Activated CD8-positive, alpha-beta memory T cell treated with anti-CD3 and anti-CD28 coated beads, Interleukin-2, amount 50 U/mL, for 48 hours (primary cell): Measurements from ENCODE around the gene EVI5L.
"Not testable (repeated sequence)": the region's sequence is repeated elsewhere in the genome, so short reads cannot be mapped to it uniquely, and the experiment has no call there.

Experiments
- DNase-seq: peaks from one replicate; pipeline ENCODE4 v3.0.0-alpha.2; 2020

EVI5L gene

DNA sequence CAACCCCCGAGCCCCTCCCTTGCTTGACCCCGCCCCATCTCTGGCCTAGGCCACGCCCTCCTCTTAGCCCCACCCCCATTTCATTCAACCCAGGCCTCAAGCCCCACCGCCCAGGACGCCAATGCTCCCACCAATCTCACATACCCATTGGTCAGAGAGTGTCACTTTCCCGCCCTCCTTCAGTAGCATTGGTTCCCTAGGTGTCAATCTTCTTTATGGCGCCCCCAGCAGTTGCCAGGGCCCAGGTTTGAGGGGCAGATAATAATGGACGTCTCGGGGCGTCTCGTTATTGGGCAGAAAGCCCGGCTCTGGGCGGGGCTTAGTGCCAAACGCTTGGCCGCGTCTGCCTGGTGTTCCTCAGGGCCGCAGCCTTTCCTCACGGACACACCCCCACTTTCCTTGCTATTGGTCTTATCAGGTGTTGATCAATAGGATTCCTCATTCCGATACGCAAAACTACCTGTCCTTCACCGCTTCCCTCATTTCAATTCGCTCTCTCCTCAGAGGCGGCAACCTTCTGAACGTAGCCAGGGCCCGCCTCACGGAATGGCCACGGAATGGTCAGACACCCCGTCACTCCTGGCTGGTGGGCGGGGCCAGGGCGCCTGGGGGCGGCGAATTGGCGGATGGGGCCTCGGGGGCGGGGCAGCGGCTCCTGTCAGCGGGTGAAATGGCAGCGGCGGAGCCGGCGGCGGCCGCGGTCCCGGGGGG is at the start of gene EVI5L:
TSS of gene EVI5L (plus strand) at position 658 of the 711 bp plus-strand sequence. CDS start 16,325 bp downstream, outside the sequence.
- peak; percentile 100 for DNase-seq

DNA sequence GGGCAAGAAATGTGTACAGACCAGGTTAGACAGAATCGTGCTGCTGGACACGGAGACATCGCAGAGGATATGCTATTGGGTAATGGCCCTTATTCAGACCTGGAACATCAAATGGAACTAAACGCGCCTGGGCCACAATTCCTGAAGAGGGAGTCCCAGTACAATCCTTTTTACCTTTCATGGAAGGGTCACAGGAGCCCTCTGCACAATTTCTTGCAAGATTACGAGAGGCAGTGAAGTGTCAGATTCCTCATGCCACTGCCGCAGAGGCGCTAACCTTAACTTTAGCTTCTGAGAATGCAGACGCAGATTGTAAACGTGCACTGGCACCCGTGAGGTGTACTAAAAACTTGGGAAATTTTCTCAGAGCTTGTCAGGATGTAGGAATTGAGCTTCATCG is 48.9 kb upstream of the EVI5L start:
- no peak for DNase-seq

DNA sequence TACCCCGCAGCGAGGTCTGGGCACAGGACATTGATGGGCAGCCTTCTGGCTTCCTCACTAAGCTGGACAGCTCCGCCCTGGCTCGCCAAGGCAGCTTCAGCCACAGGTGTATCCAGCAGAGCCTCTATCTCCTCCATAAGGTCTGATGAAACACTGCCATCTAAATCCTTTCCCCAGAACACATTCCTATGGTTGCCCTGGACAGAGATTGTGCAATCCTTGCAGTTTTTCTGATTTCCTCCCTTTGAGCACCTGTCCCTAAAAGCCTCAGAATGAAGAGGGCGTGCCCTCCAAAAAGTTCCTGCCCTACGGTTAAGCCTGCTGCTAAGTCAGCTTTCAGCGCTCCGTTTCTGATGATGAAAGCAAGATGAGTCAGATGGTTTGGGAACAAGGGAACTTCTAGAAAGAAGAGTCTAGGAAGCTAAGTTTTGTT is 46.0 kb upstream of the EVI5L start:
- no peak for DNase-seq

DNA sequence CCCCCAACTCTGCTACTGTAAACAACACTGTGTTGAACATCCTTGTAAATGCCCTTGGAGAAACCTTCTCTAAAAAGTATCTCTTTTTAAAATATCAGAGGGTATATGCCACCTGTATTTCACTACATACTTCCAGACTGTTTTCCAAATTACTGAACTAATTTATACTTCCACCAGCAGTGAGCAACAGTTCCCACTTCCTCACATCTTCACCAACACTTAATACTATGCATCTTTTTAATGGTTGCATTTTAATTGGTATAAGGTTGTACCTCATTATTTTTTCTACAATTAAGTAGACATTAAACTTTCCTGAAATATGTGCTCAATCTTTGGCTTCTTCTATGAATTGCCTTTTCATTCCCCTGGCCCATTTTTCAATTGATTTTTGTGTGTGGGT is 45.2 kb upstream of the EVI5L start:
- DNase-seq = no peak

DNA sequence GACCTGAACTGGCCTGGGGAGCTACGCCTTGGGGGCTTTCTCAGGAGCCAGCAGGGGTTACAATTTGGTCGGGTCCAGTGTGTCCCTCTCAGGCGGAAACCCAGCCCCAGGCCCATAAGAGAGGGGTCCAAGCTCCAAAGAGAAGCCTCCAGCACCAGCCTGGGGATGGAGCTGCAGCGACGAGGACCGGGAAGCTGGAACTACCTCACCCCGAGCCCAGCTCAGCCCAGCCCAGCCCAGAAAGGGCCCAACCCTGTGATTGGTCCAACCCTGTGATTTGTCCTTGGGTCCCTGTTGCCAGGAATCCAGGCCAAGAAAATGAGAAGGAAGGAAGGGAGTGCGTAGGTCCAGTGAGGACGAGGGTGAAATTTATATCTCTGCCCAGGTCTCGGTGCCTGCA is 42.9 kb upstream of the EVI5L start:
- no peak for DNase-seq

DNA sequence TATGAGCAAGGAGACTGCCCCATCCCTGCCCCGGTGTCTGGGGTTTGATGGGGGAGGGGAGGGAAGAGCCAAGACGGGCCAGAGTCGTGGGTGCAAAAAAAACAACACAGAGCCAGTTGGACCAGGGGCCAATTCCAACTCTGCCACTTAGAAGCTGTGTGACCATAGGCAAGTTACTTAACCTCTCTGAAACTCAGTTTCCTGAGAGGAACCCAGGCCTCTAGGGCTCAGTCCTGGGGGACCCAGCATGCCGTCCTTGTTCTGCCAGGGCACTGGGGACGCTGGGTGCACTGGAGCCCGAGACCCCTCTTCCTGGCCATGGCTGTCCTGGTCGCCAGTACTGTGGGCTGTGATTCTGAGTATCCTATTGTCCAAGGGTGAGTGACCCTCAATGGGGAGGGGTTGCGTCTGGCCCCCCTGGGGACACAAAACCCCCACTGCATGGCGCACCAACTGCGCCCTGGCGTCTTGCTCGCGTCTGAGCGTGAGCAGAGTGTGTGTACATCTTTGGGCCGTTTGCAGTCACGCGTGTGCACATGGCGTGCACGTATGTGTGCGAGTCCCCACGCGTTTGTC is 42.3 kb upstream of the EVI5L start:
- DNase-seq = no peak

DNA sequence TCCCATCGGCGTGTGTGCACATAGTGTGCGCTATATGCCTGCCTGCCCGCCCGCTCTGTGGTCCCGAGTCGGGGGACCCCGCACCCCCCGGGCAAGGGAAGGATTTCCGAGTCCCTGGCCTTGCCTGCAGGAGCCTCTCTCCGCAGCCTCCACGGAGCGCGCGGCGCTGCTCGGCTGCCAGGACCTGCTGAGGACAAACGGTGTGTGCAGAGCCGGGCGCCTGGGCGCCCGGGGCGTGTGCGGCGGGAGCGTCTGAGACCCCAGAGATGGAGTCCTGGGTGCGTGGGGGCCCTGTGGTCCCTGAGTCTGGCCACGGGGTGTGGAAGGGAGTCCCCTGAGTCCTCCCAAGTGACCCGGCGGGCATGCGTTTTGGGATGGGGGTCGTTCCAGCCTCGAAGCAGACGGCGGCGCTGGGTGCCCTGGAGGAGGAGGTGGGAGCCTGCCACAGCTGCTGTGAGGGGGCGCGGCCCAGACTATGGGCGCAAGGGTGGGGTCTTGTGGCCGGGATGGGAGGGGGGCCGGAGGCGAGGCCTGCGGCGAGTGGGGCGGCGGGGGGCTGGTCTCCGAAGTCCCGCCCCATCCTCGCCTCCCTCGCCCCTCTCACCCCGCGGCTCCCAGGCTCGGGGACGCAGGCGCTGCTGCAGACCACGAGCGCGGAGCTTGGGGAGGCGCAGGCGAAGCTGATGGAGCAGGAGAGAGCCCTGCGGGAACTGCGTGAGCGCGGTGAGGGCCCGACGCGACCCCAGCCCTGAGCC is 41.7 kb upstream of the EVI5L start:
- DNase-seq = no peak

DNA sequence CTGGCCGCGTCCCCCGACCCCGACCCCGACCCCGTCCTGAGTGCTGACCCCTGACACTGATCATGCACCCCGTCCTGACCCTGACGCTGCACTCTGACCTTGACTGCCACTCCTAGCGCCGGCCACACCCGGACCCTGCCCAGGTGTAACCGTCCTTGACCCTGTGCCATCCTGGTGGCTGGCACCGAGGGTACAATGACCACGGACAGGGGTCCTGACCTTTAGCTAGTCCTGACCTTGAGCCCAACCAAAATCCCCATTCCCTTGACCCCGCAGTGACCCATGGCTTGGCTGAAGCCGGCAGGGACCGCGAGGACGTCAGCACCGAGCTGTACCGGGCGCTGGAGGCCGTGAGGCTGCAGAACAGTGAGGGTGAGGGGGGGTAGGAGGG is 41.1 kb upstream of the EVI5L start:
- DNase-seq = no peak

DNA sequence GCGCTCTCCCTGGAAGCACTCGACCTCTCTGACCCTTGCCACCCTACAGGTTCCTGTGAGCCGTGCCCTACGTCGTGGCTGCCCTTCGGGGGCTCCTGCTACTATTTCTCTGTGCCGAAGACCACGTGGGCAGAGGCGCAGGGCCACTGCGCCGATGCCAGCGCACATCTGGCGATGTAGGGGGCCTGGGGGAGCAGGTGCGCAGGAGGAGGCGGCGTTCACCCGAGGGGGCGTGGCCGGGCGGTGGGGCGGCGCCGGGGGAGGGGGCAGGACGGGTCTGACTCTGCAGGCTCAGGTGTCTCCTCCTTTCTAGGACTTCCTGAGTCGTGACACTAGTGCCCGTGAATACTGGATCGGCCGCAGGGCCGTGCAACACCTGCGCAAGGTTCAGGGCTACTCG is 40.6 kb upstream of the EVI5L start:
- DNase-seq = no peak

DNA sequence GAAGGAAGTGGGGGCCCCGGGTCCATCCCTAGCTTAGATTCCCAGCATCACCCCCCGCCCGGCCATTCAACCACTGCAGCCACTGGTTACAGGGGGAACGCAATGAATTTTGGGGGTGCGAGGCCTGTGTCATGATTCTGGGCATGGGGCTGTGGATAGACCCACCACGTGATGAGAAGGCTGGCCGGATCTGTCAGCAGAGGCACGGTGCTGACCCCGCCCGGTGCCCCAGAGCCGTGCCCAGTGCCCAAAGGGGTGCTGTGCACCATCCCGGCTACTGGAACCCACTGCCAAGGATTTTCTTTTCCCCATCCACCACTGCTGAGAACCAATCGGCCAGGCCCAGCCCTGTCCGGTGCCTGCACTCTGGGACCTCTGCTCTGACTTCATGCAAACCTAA is 39.6 kb upstream of the EVI5L start:
- DNase-seq = no peak

DNA sequence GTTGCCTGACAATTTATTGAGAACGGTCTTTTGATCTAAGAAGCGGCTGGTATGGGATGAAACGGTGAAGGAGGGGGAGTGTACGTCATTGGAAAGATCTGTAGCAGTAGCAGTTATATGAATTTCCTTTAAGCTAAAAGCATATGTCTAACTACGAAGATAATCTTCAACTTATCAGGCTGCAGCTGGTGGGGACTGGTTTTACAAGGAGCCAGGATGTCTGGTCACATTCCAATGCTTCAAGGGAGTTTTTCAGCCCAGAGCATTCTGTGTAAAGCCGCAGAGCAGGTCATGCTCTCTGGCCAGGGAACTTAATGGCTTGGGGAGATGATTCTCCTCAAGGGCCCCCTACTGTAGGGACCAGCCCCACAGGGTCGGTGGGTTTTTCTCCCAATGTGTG is 37.7 kb upstream of the EVI5L start:
- DNase-seq = no peak

DNA sequence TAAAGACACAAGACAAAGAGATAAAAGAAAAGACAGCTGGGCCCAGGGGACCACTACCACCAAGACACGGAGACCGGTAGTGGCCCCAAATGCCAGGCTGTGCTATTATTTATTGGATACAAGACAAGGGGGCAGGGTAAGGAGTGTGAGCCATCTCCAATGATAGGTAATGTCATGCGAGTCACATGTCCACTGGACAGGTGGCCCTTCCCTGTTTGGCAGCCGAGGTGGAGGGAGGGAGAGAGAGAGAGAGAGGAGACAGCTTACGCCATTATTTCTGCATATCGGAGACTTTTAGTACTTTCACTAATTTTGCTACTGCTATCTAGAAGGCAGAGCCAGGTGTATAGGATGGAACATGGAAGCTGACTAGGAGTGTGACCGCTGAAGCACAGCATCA is 37.3 kb upstream of the EVI5L start:
- not testable (repeated sequence) for DNase-seq

DNA sequence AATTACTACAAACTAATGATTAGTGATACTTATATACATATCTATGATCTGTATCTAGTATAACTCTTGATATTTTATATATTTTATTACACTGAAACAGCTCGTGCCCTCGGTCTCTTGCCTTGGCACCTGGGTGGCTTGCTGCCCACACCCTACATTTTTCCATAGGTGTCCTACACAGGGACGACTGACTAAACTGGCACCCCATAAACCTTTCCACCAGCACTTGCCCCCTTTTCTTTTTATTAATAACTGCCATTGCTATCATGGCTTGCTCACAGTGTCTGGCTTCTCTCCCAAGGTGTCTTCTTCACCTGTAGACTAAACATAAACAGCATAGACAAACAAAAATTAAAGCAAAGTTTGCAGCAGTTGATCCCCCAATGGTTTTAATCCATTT is 36.5 kb upstream of the EVI5L start:
- no peak for DNase-seq

DNA sequence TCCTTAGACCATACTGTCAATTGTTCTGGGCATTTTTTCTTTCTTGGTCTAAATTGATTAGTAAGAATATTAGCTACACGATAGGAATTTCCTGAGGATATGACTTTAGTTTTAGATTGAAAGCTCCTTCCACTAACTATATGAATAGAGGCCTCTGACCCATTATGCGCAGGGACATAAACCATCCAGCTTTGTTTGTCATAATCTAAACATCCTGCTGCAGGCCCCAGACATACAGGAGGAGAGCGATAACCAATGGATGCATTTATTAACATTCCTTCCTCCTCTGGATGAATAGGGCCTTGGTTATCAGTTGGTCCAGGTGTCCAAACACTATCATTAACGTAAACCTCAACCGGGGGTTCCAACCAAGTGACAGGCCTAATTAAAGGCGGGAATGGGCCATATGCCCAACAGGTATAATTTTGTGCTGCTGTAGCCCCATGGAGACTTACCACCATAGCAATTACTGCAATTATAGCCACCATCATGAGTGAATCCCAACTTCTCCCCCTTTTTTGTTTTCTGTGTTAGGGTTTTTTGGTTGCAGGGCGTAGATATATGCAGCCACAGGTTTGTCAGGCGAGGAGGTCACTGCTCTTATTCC is 34.4 kb upstream of the EVI5L start:
- DNase-seq = no peak

DNA sequence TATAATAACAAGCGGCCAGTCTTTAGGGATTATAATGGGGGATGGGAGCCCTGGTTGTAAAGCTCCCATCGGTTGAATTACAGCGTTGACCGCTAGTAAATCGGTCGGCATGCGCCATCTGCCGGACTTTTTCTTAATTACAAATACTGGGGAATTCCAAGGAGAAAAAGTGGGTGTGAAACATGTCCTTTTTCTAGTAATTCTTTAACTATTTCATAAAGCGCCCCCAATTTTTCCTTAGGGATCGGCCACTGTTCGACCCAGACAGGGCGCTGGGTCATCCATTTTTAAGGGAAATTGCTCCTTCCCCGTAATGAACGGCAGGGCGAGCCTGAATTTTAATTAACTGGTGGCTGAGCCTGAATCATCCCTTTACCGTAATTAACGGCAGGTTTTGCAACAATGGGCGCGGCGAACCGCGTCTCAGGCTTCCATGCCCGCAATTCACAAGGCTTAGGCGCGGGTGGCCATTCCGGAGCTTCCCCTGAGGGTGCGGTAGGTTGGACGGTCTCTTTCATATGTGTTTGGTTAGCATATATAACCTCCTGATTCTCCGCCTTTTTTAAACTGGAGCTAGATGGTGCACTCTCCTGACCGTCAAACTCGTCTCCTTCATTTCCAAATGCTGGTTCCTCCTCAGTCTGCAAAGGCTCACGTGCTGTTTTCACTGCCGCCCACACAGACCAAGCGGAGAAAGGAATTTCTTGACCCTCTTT is 30.2 kb upstream of the EVI5L start:
- DNase-seq = peak; percentile 79

DNA sequence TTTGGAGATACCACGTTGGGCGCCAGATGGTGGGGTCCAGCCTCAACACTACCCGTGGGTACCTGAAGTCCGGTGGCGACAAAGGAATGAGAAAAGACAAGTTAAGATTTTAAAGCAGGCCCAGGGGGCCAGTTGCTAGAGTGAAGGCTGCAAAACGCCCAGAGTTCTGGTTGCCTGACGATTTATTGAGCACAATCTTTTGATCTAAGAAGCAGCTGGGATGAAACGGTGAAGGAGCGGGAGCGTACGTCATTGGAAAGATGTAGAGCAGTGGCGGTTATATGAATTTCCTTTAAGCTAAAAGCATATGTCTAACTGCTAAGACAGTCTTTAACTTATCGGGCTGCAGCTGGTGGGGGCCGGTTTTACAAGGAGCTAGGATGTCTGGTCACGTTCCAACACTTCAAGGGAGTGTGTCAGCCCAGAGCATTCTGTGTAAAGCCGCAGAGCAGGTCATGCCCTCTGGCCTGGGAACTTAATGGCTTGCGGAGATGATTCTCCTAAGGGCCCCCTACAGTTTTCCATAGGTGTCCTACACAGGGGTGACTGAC is 28.9 kb upstream of the EVI5L start:
- DNase-seq = no peak

DNA sequence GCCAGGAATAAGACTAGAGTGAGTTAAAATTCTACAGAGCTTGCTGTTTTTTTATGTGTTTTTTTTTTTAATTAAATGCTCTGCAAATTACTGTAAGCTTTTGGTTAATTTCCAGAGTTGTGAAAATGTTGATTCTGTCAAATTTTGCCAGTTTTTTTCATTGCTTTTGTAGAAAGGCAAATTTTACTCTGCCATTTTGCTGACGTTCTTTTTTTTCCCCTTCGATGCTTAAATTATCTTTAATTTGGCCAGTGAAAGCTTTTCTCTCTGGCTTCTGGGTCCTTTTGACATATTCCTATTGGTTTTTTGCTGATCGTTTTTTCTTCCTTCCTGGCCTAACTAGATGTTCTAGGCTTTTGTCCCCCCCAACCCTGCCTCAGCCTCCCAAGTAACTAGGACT is 23.8 kb upstream of the EVI5L start:
- no peak for DNase-seq

DNA sequence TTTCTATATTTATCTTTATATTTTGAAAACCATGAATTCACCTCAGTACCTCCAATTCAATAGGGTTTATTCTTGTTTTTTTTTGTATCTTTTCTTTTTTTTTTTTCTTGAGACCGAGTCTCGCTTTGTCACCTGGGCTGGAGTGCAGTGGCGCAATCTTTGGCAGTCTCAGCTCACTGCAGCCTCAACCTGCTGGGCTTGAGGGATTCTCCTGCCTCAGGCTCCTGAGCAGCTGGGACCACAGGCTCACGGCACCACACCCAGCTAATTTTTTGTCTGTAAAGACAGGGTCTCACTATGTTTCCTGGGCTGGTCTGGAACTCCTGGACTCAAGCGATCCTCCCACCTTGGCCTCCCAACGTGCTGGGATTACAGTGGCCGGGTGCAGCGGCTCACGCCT is 23.1 kb upstream of the EVI5L start:
- DNase-seq = no peak

DNA sequence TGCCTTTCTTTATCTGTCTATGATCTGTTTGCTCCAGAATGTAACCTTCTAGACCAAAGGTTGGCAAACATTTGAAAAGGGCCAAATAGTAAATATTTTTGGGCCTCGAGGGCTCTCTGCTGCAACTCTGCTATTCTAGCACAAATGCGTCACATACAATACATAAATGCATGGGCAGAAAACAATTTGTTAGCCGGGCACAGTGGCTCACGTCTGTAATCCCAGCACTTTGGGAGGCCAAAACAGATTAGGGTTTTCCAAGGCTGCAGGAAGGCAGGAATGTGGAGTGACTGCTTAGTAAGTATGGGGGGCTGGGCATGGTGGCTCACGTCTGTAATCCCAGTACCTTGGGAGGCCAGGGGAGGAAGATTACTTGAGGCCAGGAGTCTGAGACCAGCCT is 21.9 kb upstream of the EVI5L start:
- DNase-seq = no peak

DNA sequence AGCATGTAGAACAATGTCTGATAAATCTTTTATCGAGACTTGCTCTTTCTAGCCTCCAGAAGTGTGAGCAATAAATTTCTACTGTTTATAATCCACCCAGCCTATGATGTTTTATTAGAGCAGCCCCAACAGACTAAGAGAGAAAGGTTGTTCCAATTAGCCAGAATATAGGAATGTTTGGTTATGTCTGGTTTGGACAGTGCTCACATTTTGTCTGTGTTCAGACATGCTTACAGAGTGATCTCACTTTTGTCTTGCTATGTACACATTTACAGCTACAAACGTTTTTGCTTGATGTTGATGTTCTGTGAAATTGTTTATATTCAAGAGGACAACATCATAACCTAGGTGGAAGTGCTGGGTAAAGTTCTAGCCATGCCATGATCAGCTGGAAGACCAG is 18.0 kb upstream of the EVI5L start:
- DNase-seq = no peak

DNA sequence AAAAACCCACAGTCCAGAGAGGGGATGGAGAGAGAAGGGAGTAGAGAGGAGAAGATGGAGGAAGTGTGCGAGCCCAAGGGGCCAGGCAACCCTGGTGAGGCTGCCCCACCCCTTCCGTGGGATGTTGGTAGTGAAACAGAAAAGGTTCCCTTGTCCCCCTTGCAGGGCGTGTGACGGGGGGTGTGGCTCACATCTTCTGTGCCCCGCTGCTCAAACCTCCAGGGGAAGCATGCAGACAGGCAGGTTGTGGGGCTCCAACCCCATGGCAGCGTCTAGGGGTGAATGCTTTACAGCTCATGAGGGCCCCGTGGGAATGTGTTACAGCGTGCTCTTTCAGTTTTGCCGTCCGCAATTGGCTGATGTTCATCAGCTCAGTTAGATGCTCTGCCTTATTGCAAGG is 14.7 kb upstream of the EVI5L start:
- DNase-seq = no peak

DNA sequence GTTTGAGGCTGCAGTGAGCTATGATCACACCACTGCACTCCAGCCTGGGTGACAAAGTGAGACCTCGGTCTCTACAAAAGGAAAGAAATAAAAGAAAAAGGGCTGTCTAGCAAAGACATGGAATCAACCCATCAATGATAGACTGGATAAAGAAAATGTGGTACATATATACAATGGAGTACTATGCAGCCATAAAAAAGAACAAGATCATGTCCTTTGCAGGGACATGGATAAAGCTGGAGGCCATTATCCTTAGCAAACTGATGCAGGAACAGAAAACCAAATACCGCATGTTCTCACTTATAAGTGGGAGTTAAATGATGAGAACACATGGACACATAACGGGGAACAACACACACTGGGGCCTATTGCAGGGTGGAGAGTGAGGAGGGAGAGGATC is 14.0 kb upstream of the EVI5L start:
- not testable (repeated sequence) for DNase-seq

DNA sequence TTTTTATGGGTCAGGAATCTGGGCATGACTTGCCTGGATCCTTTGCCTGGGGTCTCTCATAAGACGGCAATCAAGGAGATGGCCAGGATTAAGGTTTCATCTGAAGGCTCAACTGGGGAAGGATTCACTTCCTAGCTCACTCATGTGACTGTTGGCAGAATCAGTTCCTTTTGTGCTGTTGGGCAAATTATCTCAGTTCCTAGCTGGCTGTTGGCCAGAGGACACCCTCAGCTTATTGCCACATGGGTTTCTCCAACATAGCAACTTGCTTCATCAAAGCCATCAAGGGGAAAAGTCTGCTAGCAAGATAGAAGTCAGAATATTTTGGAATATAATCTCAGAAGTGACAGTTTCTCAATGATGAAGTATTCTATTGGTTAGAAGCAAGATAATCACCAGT is 12.2 kb upstream of the EVI5L start:
- no peak for DNase-seq
